GM18873 (cell line): ENCODE measurements around the gene C16orf89.
"Not testable (repeated sequence)": the region's sequence is repeated elsewhere in the genome, so short reads cannot be mapped to it uniquely, and the experiment has no call there.

ENCODE experiments used
- ATAC-seq: cut with Tn5 transposase; IDR thresholded peaks from one replicate; pipeline ENCODE4 v1.9.1; 2021; ENCODE audit warnings: mild to moderate bottlenecking, moderate library complexity, moderate number of reproducible peaks; ENCODE audit not compliant: unreplicated experiment, low FRiP score

The C16orf89 gene

DNA sequence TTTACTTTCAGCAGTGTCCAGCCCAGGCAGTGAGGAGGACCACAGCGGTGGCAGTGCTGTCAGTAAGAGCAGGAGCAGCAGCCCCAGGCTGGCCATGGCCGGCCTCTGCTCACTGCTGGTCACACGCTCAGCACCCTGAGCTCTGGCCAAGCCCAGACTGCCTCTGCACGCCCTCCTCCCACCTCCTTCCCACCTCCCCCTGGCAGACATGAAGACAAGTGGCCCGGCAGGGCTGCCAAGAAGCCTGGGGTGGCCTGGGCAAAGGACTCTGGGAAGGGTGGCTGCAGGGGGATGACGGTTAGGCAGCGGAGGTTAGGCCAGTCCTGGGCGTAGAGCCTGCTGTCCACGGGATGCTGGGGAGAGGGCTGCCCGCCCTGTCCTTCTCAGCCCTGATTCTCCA, at the start of gene C16orf89:
Gene C16orf89, minus strand, starts transcription at position 144 of the 400 bp plus-strand sequence. Its CDS starts 48 bp downstream, at position 96.
- ATAC-seq: no peak

DNA sequence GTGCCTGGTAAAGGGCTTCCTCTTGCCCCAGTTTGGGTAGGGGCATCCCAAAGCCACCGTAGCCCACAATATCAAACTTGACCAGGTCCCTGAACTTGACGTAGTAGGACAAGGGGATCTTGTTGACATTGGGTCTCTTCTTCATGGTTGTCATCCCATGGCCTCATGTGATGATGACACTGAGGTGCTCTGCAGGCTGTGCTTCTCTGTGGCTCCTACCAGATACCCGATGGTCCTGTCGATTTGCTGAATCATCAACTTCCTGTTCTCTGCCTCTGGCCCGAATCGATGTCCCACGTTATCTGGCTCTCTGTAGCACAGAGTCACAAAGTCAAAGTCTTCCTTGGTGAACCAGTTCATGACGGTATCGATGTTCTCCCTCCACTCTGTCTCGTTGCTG, 45.2 kb upstream of the C16orf89 start:
- ATAC-seq: not testable (repeated sequence)

- ATAC-seq: no peak
These were observed 42.9 kb upstream of the C16orf89 start for GRCh38 chr16:5108505-5109158.

GRCh38 chr16:5105039-5105438, 39.3 kb upstream of the C16orf89 start:
- not testable (repeated sequence) for ATAC-seq

DNA sequence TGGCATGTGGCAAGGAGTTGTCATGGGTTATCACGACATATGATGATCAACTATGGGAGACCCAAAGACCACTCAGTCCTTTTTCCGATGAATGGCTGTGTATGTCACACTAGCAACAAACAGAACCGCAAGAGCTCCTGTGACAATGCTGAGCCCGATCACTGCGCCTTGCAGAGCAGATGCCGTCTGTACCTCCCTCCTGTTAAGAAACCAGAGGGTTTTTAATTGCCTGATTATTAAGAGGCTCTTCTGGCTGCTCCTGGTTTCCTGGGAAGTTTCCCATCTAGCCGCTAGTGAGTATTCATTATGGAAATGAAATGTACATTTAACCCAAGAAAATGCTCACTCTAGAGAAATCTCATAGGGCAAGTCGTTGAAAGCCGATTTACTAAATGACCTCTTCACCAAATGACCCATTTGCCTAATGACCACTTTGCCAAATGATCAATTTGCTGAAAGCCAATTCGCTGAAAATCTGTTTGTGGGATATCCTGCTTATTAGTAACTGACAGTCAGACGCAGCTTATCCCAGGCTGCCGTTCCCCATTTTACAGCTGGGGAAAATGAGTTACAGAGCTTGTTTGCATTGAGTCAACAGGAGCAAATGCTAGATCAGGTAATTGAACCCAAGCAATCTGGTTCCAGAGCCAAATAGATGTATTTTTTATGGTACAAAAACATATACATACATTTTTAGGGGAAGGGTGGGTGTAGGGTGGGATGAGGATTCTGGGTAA, 37.7 kb upstream of the C16orf89 start:
- ATAC-seq: not testable (repeated sequence)

DNA sequence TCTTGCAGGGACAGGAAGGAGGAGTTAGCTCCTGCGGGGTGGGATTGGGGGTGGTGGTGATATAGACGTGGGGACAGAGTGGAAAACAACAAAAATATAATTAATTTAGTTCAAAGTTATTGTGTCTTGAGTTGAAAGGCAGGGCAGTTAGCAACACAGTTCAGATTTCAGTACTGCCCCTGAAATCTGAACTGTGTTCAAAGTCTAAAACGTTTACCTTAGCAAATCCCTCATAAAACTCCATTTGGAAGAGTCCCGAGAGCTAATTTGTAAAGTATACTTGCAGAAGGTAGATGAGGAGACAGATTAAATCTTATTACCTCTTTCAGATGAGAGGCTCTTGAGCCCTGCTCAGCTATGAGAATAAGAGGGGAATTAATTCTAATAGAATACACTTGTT, 33.4 kb upstream of the C16orf89 start:
- not testable (repeated sequence) for ATAC-seq

DNA sequence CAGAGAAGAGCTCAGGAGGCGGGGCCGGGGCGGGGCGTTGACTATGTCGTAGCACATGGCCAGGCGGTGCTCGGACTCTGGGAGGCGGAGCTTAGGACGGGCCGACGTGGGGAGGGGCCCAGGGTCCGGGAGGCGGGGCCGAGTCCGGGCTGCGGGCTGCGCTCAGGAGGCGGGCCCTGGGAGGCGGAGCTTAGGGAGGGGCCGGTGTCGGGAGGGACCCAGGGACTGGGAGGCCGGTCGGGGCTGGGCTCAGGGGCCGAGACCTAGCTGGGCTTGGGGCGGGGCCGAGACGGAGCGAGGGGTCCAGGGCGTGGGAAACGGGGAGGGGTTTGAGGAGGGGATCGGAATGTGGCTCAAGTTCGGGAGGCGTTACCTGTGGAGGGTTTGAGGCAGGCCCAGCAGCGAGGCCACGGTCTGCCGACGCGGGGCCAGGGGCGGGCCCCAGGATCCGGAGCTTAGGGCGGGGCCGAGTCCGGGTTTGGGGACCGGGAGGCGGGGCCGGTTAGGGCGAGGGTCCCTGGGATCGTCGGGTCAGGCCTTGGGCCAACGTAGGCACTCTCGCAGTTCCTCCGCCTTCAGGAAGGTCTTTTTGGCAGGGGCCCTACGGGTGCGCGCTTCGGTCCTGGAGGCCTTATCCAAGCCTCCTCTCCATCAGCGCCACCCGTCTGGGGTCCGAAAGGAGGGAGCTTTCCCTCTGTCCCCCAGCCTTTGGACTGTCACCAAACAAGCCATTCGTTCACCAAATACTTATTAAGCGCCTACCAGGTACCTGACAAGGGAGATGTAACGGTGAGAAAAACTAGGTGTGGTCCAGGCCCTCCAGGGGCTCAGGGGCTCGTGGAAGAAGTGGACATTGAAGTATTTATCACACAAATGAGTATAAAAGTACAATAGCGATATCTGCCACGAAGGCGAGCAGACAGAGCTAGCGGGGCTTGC, 32.7 kb upstream of the C16orf89 start:
- not testable (repeated sequence) for ATAC-seq

DNA sequence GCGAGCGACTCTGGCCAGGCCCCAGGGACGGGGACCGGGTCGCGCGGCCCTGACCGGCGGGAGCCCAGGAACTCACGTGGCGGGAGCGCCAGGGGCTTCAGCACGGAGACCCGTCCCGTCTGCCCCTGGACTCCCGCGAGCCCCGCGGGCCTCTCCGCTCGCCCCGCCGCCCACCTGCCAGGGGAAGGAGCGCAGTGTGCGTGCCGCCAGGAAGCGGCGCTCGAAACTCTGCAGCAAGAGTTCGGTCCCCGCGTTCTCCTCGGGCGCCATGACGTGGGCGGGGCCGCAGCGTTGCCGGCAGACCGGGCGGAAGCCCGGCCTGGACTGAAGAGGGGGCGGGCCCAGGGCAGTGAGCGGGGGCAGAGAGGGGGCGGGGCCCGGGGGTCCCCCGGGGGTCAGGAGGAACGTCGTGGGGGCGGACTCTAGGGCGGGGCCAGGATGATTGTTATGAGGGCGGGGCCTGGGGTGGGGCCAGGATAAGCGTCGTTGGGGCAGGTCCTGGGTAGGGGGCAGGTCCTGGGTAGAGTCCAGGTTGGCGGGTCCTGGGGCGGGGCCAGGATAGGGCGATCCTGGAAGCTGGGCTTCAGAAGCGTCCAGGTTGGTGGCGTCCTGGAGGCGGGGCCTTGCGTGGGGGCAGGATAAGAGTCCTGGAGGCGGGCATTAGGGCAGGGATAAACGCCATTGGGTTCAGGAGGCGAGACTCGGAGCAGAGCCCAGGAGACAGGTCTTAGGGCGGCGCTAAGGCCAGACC, 31.9 kb upstream of the C16orf89 start, which contains the start of gene EEF2KMT:
Gene EEF2KMT, minus strand, starts transcription at position 326 of the 751 bp plus-strand sequence. Its CDS starts 56 bp downstream, at position 270.
- not testable (repeated sequence) for ATAC-seq

GRCh38 chr16:5097061-5097469, 31.3 kb upstream of the C16orf89 start:
- not testable (repeated sequence) for ATAC-seq

- ATAC-seq: not testable (repeated sequence)
These were observed 30.8 kb upstream of the C16orf89 start for GRCh38 chr16:5096437-5097060.

DNA sequence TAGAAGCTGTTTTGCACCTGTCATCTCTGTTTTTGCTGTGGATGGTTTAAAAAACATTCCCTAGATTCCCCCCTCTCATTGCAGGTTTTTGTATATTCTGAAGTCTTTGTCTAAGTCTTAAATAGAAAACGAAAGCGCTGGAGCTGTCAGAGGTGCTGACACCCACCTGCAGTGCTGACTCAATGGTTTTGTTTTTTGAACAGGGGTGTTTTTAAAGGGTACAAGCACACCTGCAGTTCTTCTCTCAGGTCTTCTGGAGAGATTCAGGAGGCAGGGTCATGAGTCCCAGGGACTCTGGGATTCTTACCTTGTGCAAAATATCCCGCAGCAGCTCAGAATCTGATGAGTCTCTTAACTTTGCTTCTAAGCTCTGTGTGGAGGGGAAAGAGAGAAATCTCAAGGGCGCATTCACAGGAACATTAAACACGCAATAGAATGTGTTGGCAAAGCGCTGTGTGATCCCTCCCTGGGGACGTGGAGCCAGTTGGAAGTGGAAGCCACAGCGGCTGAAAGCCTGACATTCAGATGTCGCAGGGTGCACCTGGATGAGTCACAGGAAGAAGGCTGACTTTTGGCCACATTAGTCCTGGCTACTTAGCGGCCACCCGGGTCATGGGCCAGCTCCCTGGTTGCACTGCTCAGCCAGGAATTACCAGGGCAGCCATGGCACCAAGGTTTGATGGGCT, 29.5 kb upstream of the C16orf89 start:
- not testable (repeated sequence) for ATAC-seq

GRCh38 chr16:5093746-5094145, 28.0 kb upstream of the C16orf89 start:
- not testable (repeated sequence) for ATAC-seq

GRCh38 chr16:5093081-5093480, 27.3 kb upstream of the C16orf89 start:
- ATAC-seq: not testable (repeated sequence)

DNA sequence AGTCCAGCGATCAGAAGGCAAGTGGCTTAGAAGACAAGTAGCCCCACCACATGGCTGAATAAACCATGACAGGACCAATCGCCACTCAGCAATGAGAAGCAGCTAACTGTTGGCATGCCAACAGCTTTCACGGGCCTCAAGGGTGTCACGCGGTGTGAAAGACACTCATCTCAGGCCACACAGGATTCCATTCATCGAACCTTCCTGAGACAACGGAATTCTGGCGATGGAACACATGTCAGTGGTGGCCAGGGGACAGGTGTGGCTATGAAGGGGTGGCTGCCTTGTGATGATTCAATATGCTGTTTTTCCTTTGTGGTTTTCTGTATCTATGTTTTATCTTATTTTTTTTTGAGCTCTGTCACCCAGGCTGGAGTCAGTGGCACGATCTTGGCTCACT, 24.8 kb upstream of the C16orf89 start:
- not testable (repeated sequence) for ATAC-seq

GRCh38 chr16:5089911-5090555, 24.3 kb upstream of the C16orf89 start:
- not testable (repeated sequence) for ATAC-seq

DNA sequence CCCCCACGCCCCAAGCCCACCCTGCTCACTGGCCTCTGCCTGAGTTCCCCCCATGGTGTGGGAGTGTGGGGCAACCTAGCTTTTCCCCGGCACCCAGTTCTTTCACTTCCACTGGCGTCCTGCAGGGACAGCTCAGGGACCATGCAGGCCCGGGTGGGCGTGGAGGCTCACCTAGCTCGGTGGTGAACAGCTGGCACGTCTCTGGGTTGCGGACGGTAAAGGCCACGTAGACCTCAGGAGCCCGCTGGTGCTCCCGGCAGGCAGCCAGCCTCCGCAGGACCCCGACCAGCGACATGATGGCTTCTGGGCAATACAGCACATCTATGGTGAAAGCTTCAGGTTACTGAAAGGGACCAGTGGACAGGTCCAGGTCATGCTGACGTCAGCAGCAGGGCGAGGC, 23.2 kb upstream of the C16orf89 start:
- ATAC-seq: not testable (repeated sequence)

GRCh38 chr16:5088086-5088790, 22.5 kb upstream of the C16orf89 start:
- not testable (repeated sequence) for ATAC-seq

GRCh38 chr16:5085716-5086115, 20.0 kb upstream of the C16orf89 start:
- ATAC-seq: not testable (repeated sequence)
